Prostate gland (tissue), 2 donors: ENCODE data around the gene SLC38A10.

Experiments used
- CTCF ChIP-seq, 4 experiments: fragments of 200-600 bp in 2 of 4; fragments of 450-650 bp in 2 of 4; sonication (generic) in 2 of 4; IDR thresholded peaks; 1 replicate in 3 of 4; 2 replicates in 1 of 4; pipeline ENCODE4 v1.5.1; 2016 to 2019; ENCODE audit warnings: antibody characterized with exemption in 4 of 4, mild to moderate bottlenecking in 2 of 4, moderate library complexity in 2 of 4
- POLR2AphosphoS5 ChIP-seq: sonication (generic); formaldehyde crosslinking; IDR thresholded peaks from one replicate; pipeline ENCODE4 v1.6.1; 2017; ENCODE audit warnings: antibody characterized with exemption

- TF ChIP-seq POLR2AphosphoS5 = no peak
- TF ChIP-seq CTCF (IDR thresholded peaks at IDR 0.05) = no peak
Measured at GRCh38 chr17:81197831-81198490, 97.1 kb downstream of the SLC38A10 start.
